IPS-15b (cell line): Measurements from ENCODE around the gene YTHDC1.
"Not testable (repeated sequence)": the region's sequence is repeated elsewhere in the genome, so short reads cannot be mapped to it uniquely, and the experiment has no call there.

Experiments used
- H3K27me3 ChIP-seq: one replicate; pipeline ENCODE4 v1.6.1; 2013; ENCODE audit warnings: low read length; ENCODE audit not compliant: control insufficient read depth, insufficient read depth
- H3K36me3 ChIP-seq: one replicate; pipeline ENCODE4 v1.6.1; 2013; ENCODE audit warnings: low read length; ENCODE audit not compliant: control insufficient read depth, insufficient read depth
- H3K4me1 ChIP-seq: one replicate; pipeline ENCODE4 v1.6.1; 2013; ENCODE audit warnings: mild to moderate bottlenecking, low read length; ENCODE audit not compliant: control insufficient read depth, insufficient read depth
- H3K4me3 ChIP-seq: one replicate; pipeline ENCODE4 v1.5.1; 2013; ENCODE audit warnings: low read depth, low read length
- H3K9ac ChIP-seq: one replicate; pipeline ENCODE4 v1.6.1; 2013; ENCODE audit warnings: low read depth, mild to moderate bottlenecking, low read length
- H3K9me3 ChIP-seq: one replicate; pipeline ENCODE4 v1.6.1; 2013; ENCODE audit warnings: mild to moderate bottlenecking, low read length; ENCODE audit not compliant: control insufficient read depth, insufficient read depth

YTHDC1 gene

GRCh38 chr4:68349649-68350360 lies at the start of gene YTHDC1:
TSS of gene YTHDC1 (minus strand) at chr4:68350090. CDS start at chr4:68349753, 337 bp downstream.
- Histone ChIP-seq H3K36me3 (no peaks in the 10 kb centered on the region), H3K4me1 (peaks cover 3% of the 10 kb centered on the region), H3K9ac (peak within 1 kb of the TSS; percentile 95), H3K9me3 (no peaks in the 10 kb centered on the region), H3K4me3 (peak within 1 kb of the TSS; percentile 96), H3K27me3 (no peaks in the 10 kb centered on the region)

- Histone ChIP-seq H3K4me1 (peaks cover under 1% of the 10 kb centered on the region), H3K9ac (no peak overlapping the region), H3K27me3 (no peaks in the 10 kb centered on the region), H3K4me3 (no peak overlapping the region), H3K9me3 (no peaks in the 10 kb centered on the region), H3K36me3 (no peaks in the 10 kb centered on the region)
Measured at GRCh38 chr4:68399306-68399705, 49.4 kb upstream of the YTHDC1 start.

GRCh38 chr4:68396756-68397155 lies 46.9 kb upstream of the YTHDC1 start:
- H3K9ac ChIP-seq: no peak overlapping the region
- H3K4me3 ChIP-seq: no peak overlapping the region
- H3K9me3 ChIP-seq: no peaks in the 10 kb centered on the region
- H3K4me1 ChIP-seq: no peaks in the 10 kb centered on the region
- no peaks in the 10 kb centered on the region for H3K27me3 ChIP-seq
- no peaks in the 10 kb centered on the region for H3K36me3 ChIP-seq

- Histone ChIP-seq H3K9me3 (no peaks in the 10 kb centered on the region), H3K36me3 (no peaks in the 10 kb centered on the region), H3K27me3 (no peaks in the 10 kb centered on the region), H3K9ac (no peak overlapping the region), H3K4me1 (peaks cover 27% of the 10 kb centered on the region), H3K4me3 (no peak overlapping the region)
Measured at GRCh38 chr4:68391436-68391835, 41.5 kb upstream of the YTHDC1 start.

- Histone ChIP-seq H3K36me3 (no peaks in the 10 kb centered on the region), H3K9me3 (no peaks in the 10 kb centered on the region), H3K27me3 (no peaks in the 10 kb centered on the region), H3K4me1 (peaks cover 27% of the 10 kb centered on the region), H3K4me3 (no peak overlapping the region), H3K9ac (no peak overlapping the region)
Measured at GRCh38 chr4:68390205-68390935, 40.5 kb upstream of the YTHDC1 start.

GRCh38 chr4:68389386-68389913 lies 39.6 kb upstream of the YTHDC1 start:
- H3K4me3 ChIP-seq, H3K9me3 ChIP-seq, H3K27me3 ChIP-seq, H3K36me3 ChIP-seq, H3K9ac ChIP-seq: not testable (repeated sequence)
- H3K4me1 ChIP-seq: peaks cover 27% of the 10 kb centered on the region

- H3K4me3 ChIP-seq: no peak overlapping the region
Measured at GRCh38 chr4:68388347-68388865, 38.5 kb upstream of the YTHDC1 start.

GRCh38 chr4:68385267-68385666 lies 35.4 kb upstream of the YTHDC1 start:
- Histone ChIP-seq H3K27me3 (no peaks in the 10 kb centered on the region), H3K36me3 (no peaks in the 10 kb centered on the region), H3K9me3 (no peaks in the 10 kb centered on the region), H3K9ac (no peak overlapping the region), H3K4me3 (no peak overlapping the region), H3K4me1 (peaks cover 19% of the 10 kb centered on the region)

More at GRCh38 chr4:68388347-68388865, 38.5 kb upstream of the YTHDC1 start:
- no peak overlapping the region for H3K9ac ChIP-seq
- H3K36me3 ChIP-seq: no peaks in the 10 kb centered on the region
- peaks cover 27% of the 10 kb centered on the region for H3K4me1 ChIP-seq
- H3K9me3 ChIP-seq: no peaks in the 10 kb centered on the region
- H3K27me3 ChIP-seq: no peaks in the 10 kb centered on the region

GRCh38 chr4:68383115-68383514 lies 33.2 kb upstream of the YTHDC1 start:
- Histone ChIP-seq H3K36me3 (no peaks in the 10 kb centered on the region), H3K4me1 (peaks cover 5% of the 10 kb centered on the region), H3K9me3 (no peaks in the 10 kb centered on the region), H3K27me3 (no peaks in the 10 kb centered on the region), H3K9ac (no peak overlapping the region), H3K4me3 (no peak overlapping the region)

- no peaks in the 10 kb centered on the region for H3K9me3 ChIP-seq
- H3K9ac ChIP-seq: no peak overlapping the region
- H3K4me3 ChIP-seq: no peak overlapping the region
- no peaks in the 10 kb centered on the region for H3K27me3 ChIP-seq
- H3K4me1 ChIP-seq: peaks cover 19% of the 10 kb centered on the region
- H3K36me3 ChIP-seq: no peaks in the 10 kb centered on the region
Measured at GRCh38 chr4:68378226-68378625, 28.3 kb upstream of the YTHDC1 start.

- H3K9me3 ChIP-seq: no peaks in the 10 kb centered on the region
- H3K36me3 ChIP-seq: no peaks in the 10 kb centered on the region
- H3K9ac ChIP-seq: peak overlapping the region; percentile 47
- no peaks in the 10 kb centered on the region for H3K27me3 ChIP-seq
- H3K4me1 ChIP-seq: peaks cover 28% of the 10 kb centered on the region
- peak overlapping the region; percentile 51 for H3K4me3 ChIP-seq
Measured at GRCh38 chr4:68375667-68376559, 26.0 kb upstream of the YTHDC1 start.
